Cardiac muscle cell (in vitro differentiated cells and primary cell): ENCODE data around the gene MAD1L1. TPM values are rescaled to one million over a fixed set of nuclear protein-coding genes. Genes with fewer than 3 reads are reported as not detected.

Experiments used
- DNase-seq, 2 donors: peaks; one replicate each; pipeline versions ENCODE4 v3.0.0 to v3.0.0-alpha.2; 2010 to 2017; ENCODE audit warnings: low read depth in 1 of 2, low spot score in 1 of 2
- H3K27ac ChIP-seq: fragments of 200-600 bp; sonication (generic); 2 replicates; pipeline ENCODE4 v1.5.1; 2016
- H3K27me3 ChIP-seq: fragments of 200-600 bp; sonication (generic); 2 replicates; pipeline ENCODE4 v1.6.0; 2016; ENCODE audit warnings: control low read depth
- H3K36me3 ChIP-seq: fragments of 200-600 bp; sonication (generic); 2 replicates; pipeline ENCODE4 v1.5.1; 2016; ENCODE audit warnings: control low read depth
- H3K4me1 ChIP-seq: fragments of 200-600 bp; sonication (generic); 2 replicates; pipeline ENCODE4 v1.8.1; 2017; ENCODE audit warnings: low read depth, mild to moderate bottlenecking, mixed run types
- H3K4me3 ChIP-seq: fragments of 200-600 bp; sonication (generic); 2 replicates; pipeline ENCODE4 v1.5.1; 2016; ENCODE audit warnings: mild to moderate bottlenecking
- H3K9me3 ChIP-seq: fragments of 200-600 bp; sonication (generic); 2 replicates; pipeline ENCODE4 v1.5.1; 2017; ENCODE audit warnings: low read depth, mild to moderate bottlenecking, control low read depth
- polyA plus RNA-seq: library from polyadenylated mRNA; unstranded; fragments of >200 nt; fragmentation: Nextera tagmentation; extraction: Ambion mirVana; gene quantifications from 2 replicates; pipeline ENCODE4 v1.2.1, GENCODE V29; 2016
- total RNA-seq: library from RNA; depleted of rRNA; stranded (reverse); fragments of >200 nt; gene quantifications from 2 replicates; pipeline ENCODE4 v1.2.3, GENCODE V29; 2016
- TF ChIP-seq, protein P1 (sequence below): IDR thresholded peaks from 2 replicates; pipeline ENCODE4 v1.5.1; 2012; ENCODE audit warnings: low read depth, mild to moderate bottlenecking, low read length

The MAD1L1 gene
- total and polyA plus RNA-seq, 2 experiments from 2014 or later, result 38.3 to 56.2 TPM

DNA sequence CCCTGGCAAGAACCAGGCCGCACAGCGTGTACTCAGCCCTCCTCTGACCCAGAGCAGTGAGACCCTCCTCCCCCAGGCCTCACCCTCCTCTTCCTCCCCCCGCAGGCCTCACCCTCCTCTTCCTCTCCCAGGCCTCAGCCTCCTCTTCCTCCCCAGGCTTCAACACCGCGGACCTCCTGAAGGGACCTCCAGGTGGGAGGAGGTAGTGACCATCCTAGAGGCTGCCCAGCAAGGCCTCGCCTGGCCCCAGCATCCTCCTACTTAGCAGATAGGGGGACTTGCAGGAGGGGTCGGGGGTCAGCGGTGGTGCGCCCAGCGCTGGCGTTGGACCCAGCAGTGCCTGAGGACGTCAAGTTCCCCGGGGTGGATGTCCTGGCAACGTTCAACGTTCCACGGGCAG lies 291.9 kb downstream of the MAD1L1 start:
- DNase-seq, result no peak
- Histone ChIP-seq H3K4me1 (no peaks in the 10 kb centered on the region), H3K27me3 (no peaks in the 10 kb centered on the region), H3K9me3 (no peaks in the 10 kb centered on the region), H3K36me3 (no peaks in the 10 kb centered on the region), H3K4me3 (no peak overlapping the region), H3K27ac (no peak overlapping the region)
- TF ChIP-seq, protein P1, sequence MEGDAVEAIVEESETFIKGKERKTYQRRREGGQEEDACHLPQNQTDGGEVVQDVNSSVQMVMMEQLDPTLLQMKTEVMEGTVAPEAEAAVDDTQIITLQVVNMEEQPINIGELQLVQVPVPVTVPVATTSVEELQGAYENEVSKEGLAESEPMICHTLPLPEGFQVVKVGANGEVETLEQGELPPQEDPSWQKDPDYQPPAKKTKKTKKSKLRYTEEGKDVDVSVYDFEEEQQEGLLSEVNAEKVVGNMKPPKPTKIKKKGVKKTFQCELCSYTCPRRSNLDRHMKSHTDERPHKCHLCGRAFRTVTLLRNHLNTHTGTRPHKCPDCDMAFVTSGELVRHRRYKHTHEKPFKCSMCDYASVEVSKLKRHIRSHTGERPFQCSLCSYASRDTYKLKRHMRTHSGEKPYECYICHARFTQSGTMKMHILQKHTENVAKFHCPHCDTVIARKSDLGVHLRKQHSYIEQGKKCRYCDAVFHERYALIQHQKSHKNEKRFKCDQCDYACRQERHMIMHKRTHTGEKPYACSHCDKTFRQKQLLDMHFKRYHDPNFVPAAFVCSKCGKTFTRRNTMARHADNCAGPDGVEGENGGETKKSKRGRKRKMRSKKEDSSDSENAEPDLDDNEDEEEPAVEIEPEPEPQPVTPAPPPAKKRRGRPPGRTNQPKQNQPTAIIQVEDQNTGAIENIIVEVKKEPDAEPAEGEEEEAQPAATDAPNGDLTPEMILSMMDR, result no peak

DNA sequence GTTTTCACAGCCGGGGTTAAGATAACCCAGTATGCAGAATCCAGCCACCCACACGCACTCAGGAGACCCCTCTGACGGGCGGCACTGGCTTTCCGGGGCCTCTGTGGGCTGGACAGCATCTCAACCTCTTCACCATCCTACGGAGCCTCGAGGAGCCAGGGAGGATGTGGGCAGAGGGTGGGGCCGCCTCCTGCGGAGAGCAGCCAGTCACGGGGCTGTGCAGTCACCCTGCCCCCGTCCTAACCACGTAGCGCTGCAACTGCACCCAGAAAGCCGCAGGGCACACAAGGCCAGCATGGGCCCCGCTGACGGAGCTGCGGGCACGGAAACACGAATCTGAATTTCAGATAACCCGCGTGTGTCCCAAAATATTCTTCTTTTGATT lies 292.4 kb downstream of the MAD1L1 start:
- Histone ChIP-seq H3K9me3 (no peaks in the 10 kb centered on the region), H3K4me3 (no peak overlapping the region), H3K27me3 (no peaks in the 10 kb centered on the region), H3K36me3 (no peaks in the 10 kb centered on the region), H3K4me1 (no peaks in the 10 kb centered on the region), H3K27ac (no peak overlapping the region)
- TF ChIP-seq, protein P1, result no peak
- DNase-seq, result peak in 1 of 2 donors; percentile 71

DNA sequence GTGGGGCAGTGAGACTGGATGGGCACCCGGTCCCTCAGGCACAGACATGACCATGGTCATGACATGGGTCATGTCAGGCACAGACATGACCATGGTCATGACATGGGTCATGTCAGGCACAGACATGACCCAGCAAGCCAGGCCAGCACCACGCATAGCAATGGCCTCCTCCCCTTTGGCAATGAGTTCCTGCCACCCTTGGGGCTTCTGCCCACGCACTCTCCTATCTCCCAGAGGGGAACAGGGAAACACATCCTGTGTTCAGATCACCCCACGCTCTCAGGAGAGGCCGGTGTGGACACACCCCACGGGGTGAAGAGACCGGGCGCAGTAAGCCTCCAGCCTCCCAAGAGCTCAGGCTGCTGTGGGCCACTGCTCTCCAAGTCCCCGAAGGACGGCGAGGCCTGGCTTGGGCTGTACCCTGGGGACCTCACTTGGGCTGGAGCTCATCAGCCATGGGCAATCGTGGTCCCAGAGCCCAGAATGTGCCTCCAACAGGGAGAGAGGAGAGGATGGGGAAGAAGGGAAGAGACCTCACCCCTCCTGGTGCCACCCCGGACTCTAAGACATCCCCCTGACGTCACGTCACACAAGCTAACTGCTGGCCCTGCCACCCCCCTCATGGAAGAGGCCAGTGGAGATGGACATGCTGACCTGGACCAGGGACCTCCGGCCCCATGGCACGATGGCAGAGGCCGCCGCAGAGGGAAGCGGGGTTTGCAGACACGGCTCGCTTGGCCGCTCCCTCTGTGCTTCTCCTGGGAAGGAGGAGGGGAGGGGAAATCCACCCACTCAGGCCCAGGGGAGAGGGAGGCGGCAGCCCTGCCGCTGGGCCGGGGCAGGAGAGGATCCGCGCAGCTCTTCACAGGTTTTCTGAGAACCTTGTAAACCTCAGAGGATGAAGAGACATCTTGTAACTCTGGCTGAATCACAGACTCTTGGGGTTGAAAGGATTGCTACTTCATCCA lies 293.0 kb downstream of the MAD1L1 start:
- Histone ChIP-seq H3K36me3 (no peaks in the 10 kb centered on the region), H3K4me1 (no peaks in the 10 kb centered on the region), H3K27ac (no peak overlapping the region), H3K27me3 (no peaks in the 10 kb centered on the region), H3K4me3 (no peak overlapping the region), H3K9me3 (no peaks in the 10 kb centered on the region)
- TF ChIP-seq, protein P1, result no peak
- no peak for DNase-seq

DNA sequence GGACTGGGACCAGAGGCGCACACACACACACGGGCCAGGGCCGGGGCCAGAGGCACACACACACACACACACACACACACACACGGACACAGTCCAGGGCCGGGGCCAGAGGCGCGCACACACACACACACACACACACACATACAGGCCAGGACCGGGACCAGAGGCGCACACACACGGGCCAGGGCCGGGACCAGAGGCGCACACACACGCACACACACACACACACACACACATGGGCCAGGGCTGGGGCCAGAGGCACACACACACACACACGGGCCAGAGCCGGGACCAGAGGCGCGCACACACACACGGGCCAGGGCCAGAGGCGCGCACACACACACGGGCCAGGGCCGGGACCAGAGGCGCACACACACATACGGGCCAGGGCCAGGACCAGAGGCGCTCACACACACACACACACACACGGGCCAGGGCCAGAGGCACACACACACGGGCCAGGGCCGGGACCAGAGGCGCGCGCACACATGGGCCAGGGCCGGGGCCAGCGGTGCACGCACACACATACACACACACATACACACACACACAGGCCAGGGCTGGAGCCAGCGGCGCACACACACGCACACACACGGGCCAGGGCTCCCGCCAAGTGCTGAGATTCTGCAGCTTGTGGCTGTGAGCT lies 293.8 kb downstream of the MAD1L1 start:
- Histone ChIP-seq H3K4me3 (no peak overlapping the region), H3K4me1 (no peaks in the 10 kb centered on the region), H3K36me3 (no peaks in the 10 kb centered on the region), H3K27ac (no peak overlapping the region), H3K9me3 (no peaks in the 10 kb centered on the region), H3K27me3 (no peaks in the 10 kb centered on the region)
- no peak for DNase-seq
- TF ChIP-seq, protein P1, result no peak

DNA sequence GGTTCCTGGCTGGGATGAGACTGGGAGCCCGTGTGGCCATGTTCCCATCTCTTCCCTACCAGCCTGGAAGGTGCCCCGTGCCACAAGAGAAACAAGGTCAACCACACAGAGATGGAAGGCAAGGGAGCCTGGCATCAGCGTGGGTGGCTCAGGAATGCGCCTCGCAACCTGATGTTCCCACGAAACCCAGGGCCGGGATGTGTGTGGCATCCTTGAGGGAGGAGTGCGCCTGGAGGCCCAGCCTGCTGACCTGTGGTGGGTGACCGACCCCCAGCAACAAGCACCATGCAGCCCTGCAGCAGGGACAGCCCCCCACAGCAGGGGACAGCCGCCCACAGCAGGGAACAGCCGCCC lies 295.5 kb downstream of the MAD1L1 start:
- Histone ChIP-seq H3K27ac (no peak overlapping the region), H3K27me3 (no peaks in the 10 kb centered on the region), H3K36me3 (no peaks in the 10 kb centered on the region), H3K4me1 (no peaks in the 10 kb centered on the region), H3K4me3 (no peak overlapping the region), H3K9me3 (no peaks in the 10 kb centered on the region)
- no peak for DNase-seq
- TF ChIP-seq, protein P1, result no peak
